Psoas muscle (tissue), 8 donors: ENCODE data around the gene IQSEC1. TPM values are rescaled to one million over a fixed set of nuclear protein-coding genes. Genes with fewer than 3 reads are reported as not detected.

Experiments
- ATAC-seq, 4 donors: fragments of 200-7000 bp; cut with Tn5 transposase; one replicate each; pipeline ENCODE4 v1.9.1; 2020; ENCODE audit warnings: moderate library complexity in 3 of 4, mild to moderate bottlenecking in 2 of 4
- DNase-seq, 2 donors: peaks; one replicate each; pipeline ENCODE4 v3.0.0-alpha.2; 2020
- H3K27ac ChIP-seq: fragments of 200-600 bp; one replicate; pipeline ENCODE4 v1.8.0; 2022
- H3K27me3 ChIP-seq, 3 donors: fragments of 200-600 bp in 1 of 3; one replicate each; pipeline versions ENCODE4 v1.6.1 to v1.8.0; 2013 to 2022; ENCODE audit warnings: low read length in 2 of 3, mild to moderate bottlenecking in 2 of 3, moderate library complexity in 1 of 3; ENCODE audit not compliant: insufficient read depth in 3 of 3
- H3K36me3 ChIP-seq, 2 donors: fragments of 200-600 bp in 1 of 2; one replicate each; pipeline versions ENCODE4 v1.6.1 to v1.8.0; 2013 to 2022; ENCODE audit warnings: low read depth in 1 of 2, mild to moderate bottlenecking in 1 of 2, moderate library complexity in 1 of 2; ENCODE audit not compliant: insufficient read depth in 1 of 2
- H3K4me1 ChIP-seq: fragments of 200-600 bp; one replicate; pipeline ENCODE4 v1.8.0; 2022
- H3K4me3 ChIP-seq: fragments of 200-600 bp; one replicate; pipeline ENCODE4 v1.8.0; 2022; ENCODE audit warnings: mild to moderate bottlenecking
- H3K9me3 ChIP-seq: fragments of 200-600 bp; one replicate; pipeline ENCODE4 v1.8.0; 2022
- WGBS, 3 donors: extraction: QIAGEN DNeasy Blood & Tissue Kit; methylation state at CpG; one replicate each; pipeline versions ENCODE4 v1.1.6 to v1.1.7; 2013; 5-methylcytosine and 5-hydroxymethylcytosine counted together
- intact Hi-C, 2 donors: fragments of 100-400 bp; cut with DNase I; formaldehyde crosslinking; loops; one replicate each; pipeline versions ENCODE4 v1.11.0 to v1.14.2; 2022
- polyA plus RNA-seq, 3 donors: library from polyadenylated mRNA; stranded (reverse); fragments of 200-250 nt; gene quantifications; one replicate each; pipeline ENCODE4 v1.2.3, GENCODE V29; 2013
- total RNA-seq, 4 donors: library from RNA; stranded (reverse); fragmentation: NEBNext Ultra II Directional in 2 of 4; extraction: Animal tissue kit (Norgen Biotek cat#: 25700) in 2 of 4; gene quantifications; one replicate each; pipeline versions ENCODE4 v1.2.1 to v1.2.4, GENCODE V29; 2021 to 2023
- TF ChIP-seq, protein P1 (sequence below): fragments of 200-600 bp; IDR thresholded peaks from one replicate; pipeline ENCODE4 v1.8.0; 2022; ENCODE audit warnings: antibody characterized with exemption
- donor health status: healthy with polysubstance abuse.
- donor health status: DM: no; HTN: no; CAD: no; lungs with moderate emphysema.
- donor health status: Bipolar disorder and iron deficiency.
- donor health status: healthy.
- donor health status: DM: yes; HTN: yes; CAD: no.
- donor health status: DM: no; HTN: no; CAD: no.
- donor health status: DM: no; HTN: no; CAD: no.
- donor health status: DM: yes; HTN: yes; CAD: no.

IQSEC1 gene
- total and polyA plus RNA-seq, 7 donors, result 8.6 to 45.4 (median 28.0) TPM

DNA sequence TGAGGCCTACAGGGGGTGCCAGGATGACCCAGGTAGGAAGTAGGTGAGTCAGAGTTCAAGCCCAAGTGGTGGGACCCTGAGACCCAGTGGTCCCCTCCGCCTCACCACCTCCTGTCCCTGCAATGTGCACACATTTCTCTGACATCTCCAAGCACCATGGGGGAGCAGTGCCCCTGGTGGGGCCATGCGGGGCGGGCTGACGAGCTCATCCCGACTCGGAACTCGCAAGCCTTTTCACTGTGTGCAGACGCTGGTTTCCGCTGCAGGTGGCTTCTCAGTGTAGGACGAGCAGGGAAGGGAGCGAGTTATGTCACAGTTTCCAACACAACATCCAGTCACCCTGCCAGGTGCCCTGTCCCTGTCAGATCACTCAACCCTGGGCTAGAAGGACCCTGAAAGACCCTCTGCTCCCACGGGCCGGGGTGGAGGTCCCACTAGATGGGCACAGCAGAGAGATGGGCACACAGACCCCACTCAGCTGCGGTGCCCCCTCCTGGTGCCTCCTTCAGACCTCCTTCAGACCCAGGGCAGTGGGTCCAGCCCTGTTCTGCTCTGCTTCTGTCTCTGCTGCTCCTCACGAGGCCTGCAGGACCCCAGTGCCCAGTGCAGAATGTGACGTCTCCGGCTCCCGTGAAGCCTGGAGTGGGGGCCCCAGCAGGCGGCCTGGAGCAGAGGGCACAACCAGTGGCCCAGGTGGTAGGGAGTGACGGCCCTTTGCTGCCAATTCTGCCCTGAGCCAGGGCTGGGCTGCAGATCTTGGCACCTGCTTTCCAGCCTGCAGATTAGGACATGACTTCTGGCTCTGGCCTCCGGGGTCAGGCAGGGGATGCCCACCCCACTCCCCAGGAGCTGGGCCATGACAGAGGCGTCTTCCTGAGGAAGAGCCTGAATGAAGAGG is 129.9 kb downstream of the IQSEC1 start:
- no peaks in the 10 kb centered on the region for H3K27me3 ChIP-seq
- H3K4me3 ChIP-seq, result no peak overlapping the region
- peak; percentile 59 to 81 (median 78) for ATAC-seq
- 55 to 68% (median 63%) methylated on average over 19 to 22 of the region's 22 CpGs for WGBS, 3 donors
- peaks cover 0 to 21% of the 10 kb centered on the region in 2 donors for H3K36me3 ChIP-seq
- no peak overlapping the region for H3K27ac ChIP-seq
- no peaks in the 10 kb centered on the region for H3K9me3 ChIP-seq
- peak in 1 of 2 donors; percentile 74 for DNase-seq
- intact Hi-C loops, result no loop called here
- TF ChIP-seq, protein P1, sequence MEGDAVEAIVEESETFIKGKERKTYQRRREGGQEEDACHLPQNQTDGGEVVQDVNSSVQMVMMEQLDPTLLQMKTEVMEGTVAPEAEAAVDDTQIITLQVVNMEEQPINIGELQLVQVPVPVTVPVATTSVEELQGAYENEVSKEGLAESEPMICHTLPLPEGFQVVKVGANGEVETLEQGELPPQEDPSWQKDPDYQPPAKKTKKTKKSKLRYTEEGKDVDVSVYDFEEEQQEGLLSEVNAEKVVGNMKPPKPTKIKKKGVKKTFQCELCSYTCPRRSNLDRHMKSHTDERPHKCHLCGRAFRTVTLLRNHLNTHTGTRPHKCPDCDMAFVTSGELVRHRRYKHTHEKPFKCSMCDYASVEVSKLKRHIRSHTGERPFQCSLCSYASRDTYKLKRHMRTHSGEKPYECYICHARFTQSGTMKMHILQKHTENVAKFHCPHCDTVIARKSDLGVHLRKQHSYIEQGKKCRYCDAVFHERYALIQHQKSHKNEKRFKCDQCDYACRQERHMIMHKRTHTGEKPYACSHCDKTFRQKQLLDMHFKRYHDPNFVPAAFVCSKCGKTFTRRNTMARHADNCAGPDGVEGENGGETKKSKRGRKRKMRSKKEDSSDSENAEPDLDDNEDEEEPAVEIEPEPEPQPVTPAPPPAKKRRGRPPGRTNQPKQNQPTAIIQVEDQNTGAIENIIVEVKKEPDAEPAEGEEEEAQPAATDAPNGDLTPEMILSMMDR, result no peak
- peaks cover 75% of the 10 kb centered on the region for H3K4me1 ChIP-seq

DNA sequence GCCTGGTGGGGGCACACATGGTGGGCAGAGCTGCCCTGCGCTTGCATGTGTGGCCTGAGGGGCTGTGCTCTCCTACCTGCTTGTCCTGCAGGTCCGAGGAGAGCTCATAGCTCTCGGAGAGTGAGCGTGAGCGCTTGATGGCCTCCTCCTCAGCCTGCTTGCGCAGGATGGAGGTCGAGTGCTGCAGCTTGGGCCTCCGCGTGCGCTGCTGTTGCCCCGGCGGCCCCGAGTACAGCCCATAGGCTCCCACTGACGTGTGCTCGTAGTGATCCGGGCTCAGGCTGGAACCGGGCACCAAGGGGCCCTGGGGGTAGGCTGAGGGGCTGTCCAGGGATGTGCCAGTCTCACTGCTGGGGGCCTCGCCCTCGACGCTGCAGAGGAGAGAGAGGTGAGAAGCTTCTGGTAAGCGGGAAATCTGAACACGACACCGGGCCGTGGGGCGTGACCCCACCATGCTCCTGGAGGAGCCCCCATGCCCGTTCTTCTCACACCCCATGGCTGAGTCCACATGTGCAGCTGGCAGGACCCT is 131.7 kb downstream of the IQSEC1 start:
- Histone ChIP-seq H3K9me3 (no peaks in the 10 kb centered on the region), H3K36me3 (peaks cover 0 to 25% of the 10 kb centered on the region in 2 donors), H3K27ac (no peak overlapping the region), H3K4me3 (no peak overlapping the region), H3K27me3 (no peaks in the 10 kb centered on the region), H3K4me1 (peaks cover 62% of the 10 kb centered on the region)
- ATAC-seq (no peak), DNase-seq (no peak)
- TF ChIP-seq, protein P1, result no peak
- WGBS, 3 donors, result 95 to 98% (median 95%) methylated on average over 26 of the region's 26 CpGs
- intact Hi-C loops, result no loop called here

DNA sequence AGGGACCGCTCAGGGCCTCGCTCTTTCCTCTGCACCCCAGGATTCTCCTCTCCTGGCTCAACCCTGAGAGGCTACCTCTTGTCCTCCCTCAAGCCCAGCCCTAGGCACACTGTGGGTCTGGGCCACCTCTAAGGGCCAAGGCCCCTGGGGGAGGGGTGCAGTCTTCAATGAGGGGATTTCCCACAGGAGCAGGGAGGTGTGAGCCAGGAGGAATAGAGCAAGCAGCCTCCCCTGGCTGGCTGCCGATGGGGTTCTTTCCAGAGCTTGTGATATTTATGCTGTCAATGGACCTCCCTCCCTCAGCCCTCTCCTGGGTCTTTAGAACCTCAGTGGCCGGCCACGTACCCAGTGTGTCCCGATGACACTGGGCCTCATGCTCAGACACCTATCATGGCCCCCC is 132.4 kb downstream of the IQSEC1 start:
- H3K27ac ChIP-seq, result no peak overlapping the region
- H3K4me1 ChIP-seq, result peaks cover 55% of the 10 kb centered on the region
- no peak overlapping the region for H3K4me3 ChIP-seq
- no peaks in the 10 kb centered on the region for H3K27me3 ChIP-seq
- DNase-seq (no peak), ATAC-seq (no peak)
- no peaks in the 10 kb centered on the region for H3K9me3 ChIP-seq
- 62 to 91% (median 75%) methylated on average over 6 of the region's 6 CpGs for WGBS, 3 donors
- H3K36me3 ChIP-seq, result peaks cover 0 to 32% of the 10 kb centered on the region in 2 donors
- TF ChIP-seq, protein P1, result no peak
- intact Hi-C loops, result no loop called here

DNA sequence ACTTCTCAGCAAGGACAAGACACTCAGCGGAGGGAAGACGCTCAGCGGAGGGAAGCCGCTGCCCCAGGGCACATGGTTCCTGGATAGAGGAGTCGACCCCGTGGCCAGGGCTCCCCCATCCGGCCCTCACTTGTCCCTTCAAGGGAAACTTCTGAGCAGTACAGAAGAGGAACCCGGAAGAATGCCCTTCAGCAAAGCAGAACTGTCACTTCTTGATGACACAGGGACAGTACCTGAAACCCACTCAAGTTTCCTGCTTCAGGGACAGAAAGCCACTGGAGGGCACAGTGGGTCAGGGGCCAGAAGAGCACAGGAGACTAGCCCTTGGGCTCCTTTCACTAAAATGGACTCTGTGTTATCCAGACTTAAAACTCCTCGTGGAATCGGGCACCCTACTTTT is 134.1 kb downstream of the IQSEC1 start:
- peaks cover 0 to 40% of the 10 kb centered on the region in 2 donors for H3K36me3 ChIP-seq
- no peaks in the 10 kb centered on the region for H3K9me3 ChIP-seq
- 75 to 79% (median 75%) methylated on average over 10 of the region's 10 CpGs for WGBS, 3 donors
- ATAC-seq, result no peak
- H3K27ac ChIP-seq, result peak overlapping the region; percentile 50
- intact Hi-C loops, result no loop called here
- H3K4me3 ChIP-seq, result no peak overlapping the region
- TF ChIP-seq, protein P1, result no peak
- H3K4me1 ChIP-seq, result peaks cover 53% of the 10 kb centered on the region
- no peaks in the 10 kb centered on the region for H3K27me3 ChIP-seq
- DNase-seq, result no peak
